GM12872 (cell line): ENCODE results near the gene ITGB7.

ENCODE experiments used
- CTCF ChIP-seq: IDR thresholded peaks from 3 replicates; pipeline ENCODE4 v1.5.1; 2011; ENCODE audit warnings: low read depth, mild to moderate bottlenecking, low read length, moderate library complexity; ENCODE audit not compliant: insufficient read depth

ITGB7 gene

GRCh38 chr12:53223389-53224060 lies 16.5 kb upstream of the ITGB7 start:
- TF ChIP-seq CTCF: no peak

- TF ChIP-seq CTCF: no peak
Measured at GRCh38 chr12:53222806-53223261, 15.8 kb upstream of the ITGB7 start.

- TF ChIP-seq CTCF: no peak
Measured at GRCh38 chr12:53222170-53222721, 15.2 kb upstream of the ITGB7 start.

GRCh38 chr12:53221203-53222080 lies 14.4 kb upstream of the ITGB7 start:
- peak; percentile 31; the same call in 2 of the 3 replicates for TF ChIP-seq CTCF

- TF ChIP-seq CTCF: no peak
Measured at GRCh38 chr12:53220694-53221202, 13.7 kb upstream of the ITGB7 start.

- TF ChIP-seq CTCF: no peak
Measured at GRCh38 chr12:53219956-53220693, 13.1 kb upstream of the ITGB7 start.
